DND-41 (cell line): ENCODE measurements around the gene PREX1.

ENCODE experiments used
- EZH2 ChIP-seq: IDR thresholded peaks from 3 replicates; pipeline ENCODE4 v1.6.1; 2012; ENCODE audit warnings: borderline replicate concordance, low read depth, mild to moderate bottlenecking, moderate library complexity, low read length, inconsistent platforms; ENCODE audit not compliant: severe bottlenecking
- TF ChIP-seq, protein P1 (sequence below): IDR thresholded peaks from 2 replicates; pipeline ENCODE4 v1.5.1; 2012; ENCODE audit warnings: borderline replicate concordance, low read length, moderate library complexity, mild to moderate bottlenecking; ENCODE audit not compliant: poor library complexity, severe bottlenecking; ENCODE audit errors: extremely low read depth

DNA sequence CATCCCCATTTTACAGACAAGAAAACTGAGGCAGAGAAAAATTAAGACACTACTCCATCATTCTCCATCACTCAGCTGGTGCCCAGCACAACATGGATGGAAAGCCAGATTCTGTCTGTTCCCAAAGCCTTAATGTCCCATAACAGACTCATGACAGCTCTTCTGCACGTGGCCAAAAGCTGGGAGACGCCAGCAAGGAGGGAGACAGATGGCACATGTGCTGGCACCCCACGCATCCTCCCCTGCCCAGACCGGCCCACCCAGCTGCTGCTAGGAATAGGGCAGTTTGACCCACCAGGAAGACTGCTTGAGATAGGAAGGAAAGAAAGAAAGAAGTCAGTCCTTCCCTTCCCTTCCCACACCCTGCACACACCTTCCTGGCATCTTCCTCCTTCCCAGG, 96.3 kb downstream of the PREX1 start:
- TF ChIP-seq, protein P1, sequence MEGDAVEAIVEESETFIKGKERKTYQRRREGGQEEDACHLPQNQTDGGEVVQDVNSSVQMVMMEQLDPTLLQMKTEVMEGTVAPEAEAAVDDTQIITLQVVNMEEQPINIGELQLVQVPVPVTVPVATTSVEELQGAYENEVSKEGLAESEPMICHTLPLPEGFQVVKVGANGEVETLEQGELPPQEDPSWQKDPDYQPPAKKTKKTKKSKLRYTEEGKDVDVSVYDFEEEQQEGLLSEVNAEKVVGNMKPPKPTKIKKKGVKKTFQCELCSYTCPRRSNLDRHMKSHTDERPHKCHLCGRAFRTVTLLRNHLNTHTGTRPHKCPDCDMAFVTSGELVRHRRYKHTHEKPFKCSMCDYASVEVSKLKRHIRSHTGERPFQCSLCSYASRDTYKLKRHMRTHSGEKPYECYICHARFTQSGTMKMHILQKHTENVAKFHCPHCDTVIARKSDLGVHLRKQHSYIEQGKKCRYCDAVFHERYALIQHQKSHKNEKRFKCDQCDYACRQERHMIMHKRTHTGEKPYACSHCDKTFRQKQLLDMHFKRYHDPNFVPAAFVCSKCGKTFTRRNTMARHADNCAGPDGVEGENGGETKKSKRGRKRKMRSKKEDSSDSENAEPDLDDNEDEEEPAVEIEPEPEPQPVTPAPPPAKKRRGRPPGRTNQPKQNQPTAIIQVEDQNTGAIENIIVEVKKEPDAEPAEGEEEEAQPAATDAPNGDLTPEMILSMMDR: no peak
- TF ChIP-seq EZH2: no peak
